ENCODE data around the gene FRMD4A.

- no peak for TF ChIP-seq POLR2A (IDR thresholded peaks at IDR 0.05; ENCODE audit: low read depth, low read length)
- TF ChIP-seq POLR2AphosphoS5 (IDR thresholded peaks at IDR 0.05; ENCODE audit: low read depth, low read length): no peak
- no peak for TF ChIP-seq TAF1 (IDR thresholded peaks at IDR 0.05; ENCODE audit: low read depth, low read length)
- TF ChIP-seq POU2F2 (IDR thresholded peaks at IDR 0.05; ENCODE audit: low read depth, low read length): no peak
Observed at GRCh38 chr10:13961853-13962252, 368.9 kb downstream of the FRMD4A start.
